Osteocyte (in vitro differentiated cells): ENCODE measurements around the gene TIFAB. TPM values are rescaled to one million over a fixed set of nuclear protein-coding genes. Genes with fewer than 3 reads are reported as not detected.

Experiments
- DNase-seq: peaks from one replicate; pipeline ENCODE4 v3.0.0; 2021; ENCODE audit warnings: mixed read lengths; ENCODE audit not compliant: unreplicated experiment; ENCODE audit errors: extremely low spot score
- H3K27ac Mint-ChIP-seq: one replicate; pipeline ENCODE4 v1.8.0; 2021; ENCODE audit warnings: mild to moderate bottlenecking, mixed read lengths; ENCODE audit not compliant: unreplicated experiment
- H3K27me3 Mint-ChIP-seq: one replicate; pipeline ENCODE4 v1.8.0; 2021; ENCODE audit warnings: mixed read lengths; ENCODE audit not compliant: unreplicated experiment
- H3K36me3 Mint-ChIP-seq: one replicate; pipeline ENCODE4 v1.8.0; 2021; ENCODE audit warnings: mixed read lengths; ENCODE audit not compliant: unreplicated experiment
- H3K4me1 Mint-ChIP-seq: one replicate; pipeline ENCODE4 v1.8.0; 2021; ENCODE audit warnings: mixed read lengths; ENCODE audit not compliant: unreplicated experiment
- H3K4me3 Mint-ChIP-seq: one replicate; pipeline ENCODE4 v1.8.0; 2021; ENCODE audit warnings: mild to moderate bottlenecking, moderate library complexity, mixed read lengths; ENCODE audit not compliant: unreplicated experiment
- H3K9me3 Mint-ChIP-seq: one replicate; pipeline ENCODE4 v1.8.0; 2021; ENCODE audit warnings: mixed read lengths; ENCODE audit not compliant: unreplicated experiment
- CTCF ChIP-seq: fragments of 200-600 bp; sonication (generic); IDR thresholded peaks from 2 replicates; pipeline ENCODE4 v1.5.0; 2021; ENCODE audit warnings: antibody characterized with exemption, mild to moderate bottlenecking, moderate library complexity
- total RNA-seq: library from RNA; stranded (reverse); gene quantifications from 2 replicates; pipeline ENCODE4 v1.2.1, GENCODE V29; 2021

Gene TIFAB
- total RNA-seq, 1 donor from 2014 or later, result not detected

GRCh38 chr5:135398160-135398854 lies 53.8 kb downstream of the TIFAB start:
- no peaks in the 10 kb centered on the region for H3K9me3 Mint-ChIP-seq
- no peak for DNase-seq
- H3K27me3 Mint-ChIP-seq, result peaks cover 10% of the 10 kb centered on the region
- H3K4me1 Mint-ChIP-seq, result peaks cover 36% of the 10 kb centered on the region
- H3K36me3 Mint-ChIP-seq, result no peaks in the 10 kb centered on the region
- H3K27ac Mint-ChIP-seq, result peak overlapping the region; percentile 70
- H3K4me3 Mint-ChIP-seq, result peak overlapping the region; percentile 82
- TF ChIP-seq CTCF, result no peak

Other genes with a start within 250 kb of the TIFAB start
- 123 and 126 TPM in 2 replicates for gene MACROH2A1, start 53.1 kb downstream of the TIFAB start, total RNA-seq
- gene DCANP1, start 5.0 kb downstream of the TIFAB start, total RNA-seq, result not detected in 2 replicates
- gene NEUROG1, start 83.6 kb upstream of the TIFAB start, total RNA-seq, result not detected in 2 replicates
- gene CXCL14, start 126.6 kb upstream of the TIFAB start, total RNA-seq, result 0.16 TPM in 1 of 2 replicates, not detected in the other